CD4-positive, alpha-beta T cell (primary cell): Measurements from ENCODE around the gene NID2. TPM values are rescaled to one million over a fixed set of nuclear protein-coding genes. Genes with fewer than 3 reads are reported as not detected.

Experiments
- ATAC-seq: fragments of 200-7000 bp; cut with Tn5 transposase; one replicate; pipeline ENCODE4 v1.10.0; 2022; ENCODE audit warnings: mild to moderate bottlenecking; ENCODE audit not compliant: poor library complexity
- CTCF ChIA-PET: fragments of 350-600 bp; sonication (Branson Sonifier 250); formaldehyde crosslinking; loops from one replicate; lab custom pipeline; 2021; ENCODE audit warnings: antibody characterized with exemption, inconsistent platforms; lab: Charles Lee
- POLR2A ChIA-PET: fragments of 350-600 bp; sonication (Branson Sonifier 250); formaldehyde crosslinking; loops from one replicate; lab custom pipeline; 2021; ENCODE audit warnings: antibody characterized with exemption, inconsistent platforms; lab: Charles Lee
- DNase-seq, 14 experiments: peaks; one replicate each; pipeline ENCODE4 v3.0.0-alpha.2; 2013 to 2020; ENCODE audit warnings: mixed read lengths in 2 of 14
- H3K27ac ChIP-seq, 2 donors: one replicate each; pipeline versions ENCODE4 v1.5.1 to v1.7.0; 2013; ENCODE audit warnings: low read length in 2 of 2, low read depth in 1 of 2, mild to moderate bottlenecking in 1 of 2
- H3K27me3 ChIP-seq, 2 experiments: 1 replicate in 1 of 2; 2 replicates in 1 of 2; pipeline versions ENCODE4 v1.6.1 to v1.7.0; 2013; ENCODE audit warnings: low read length in 2 of 2, control low read depth in 1 of 2, mild to moderate bottlenecking in 1 of 2, moderate library complexity in 1 of 2; ENCODE audit not compliant: insufficient read depth in 2 of 2, control insufficient read depth in 1 of 2
- H3K36me3 ChIP-seq: one replicate; pipeline ENCODE4 v1.6.1; 2013; ENCODE audit warnings: low read length, control low read depth; ENCODE audit not compliant: insufficient read depth
- H3K4me1 ChIP-seq: one replicate; pipeline ENCODE4 v1.6.1; 2013; ENCODE audit warnings: low read length, control low read depth; ENCODE audit not compliant: insufficient read depth
- H3K4me3 ChIP-seq: one replicate; pipeline ENCODE4 v1.5.1; 2013; ENCODE audit warnings: mild to moderate bottlenecking, low read length, moderate library complexity
- H3K9me3 ChIP-seq, 2 experiments: 1 replicate in 1 of 2; 2 replicates in 1 of 2; pipeline versions ENCODE4 v1.6.1 to v1.7.0; 2013; ENCODE audit warnings: low read length in 2 of 2, mild to moderate bottlenecking in 2 of 2, control low read depth in 1 of 2, moderate library complexity in 1 of 2; ENCODE audit not compliant: control insufficient read depth in 1 of 2, insufficient read depth in 1 of 2
- H3K27ac Mint-ChIP-seq: one replicate; pipeline ENCODE4 v1.8.0; 2020; ENCODE audit warnings: mixed read lengths
- H3K27me3 Mint-ChIP-seq: one replicate; pipeline ENCODE4 v1.8.0; 2021; ENCODE audit warnings: mixed read lengths
- H3K36me3 Mint-ChIP-seq: one replicate; pipeline ENCODE4 v1.8.0; 2021; ENCODE audit warnings: low read depth, mixed read lengths
- H3K4me1 Mint-ChIP-seq: one replicate; pipeline ENCODE4 v1.8.0; 2021; ENCODE audit warnings: low read depth, mixed read lengths
- H3K4me3 Mint-ChIP-seq: one replicate; pipeline ENCODE4 v1.8.0; 2020; ENCODE audit warnings: mild to moderate bottlenecking, mixed read lengths
- H3K9me3 Mint-ChIP-seq: one replicate; pipeline ENCODE4 v1.8.0; 2020; ENCODE audit warnings: mixed read lengths
- intact Hi-C, 2 experiments: fragments of 100-400 bp; cut with DNase I in 1 of 2; cut with micrococcal nuclease in 1 of 2; formaldehyde crosslinking; loops; one replicate each; pipeline versions ENCODE4 v1.15.1 to v1.9.0; 2023 to 2025; cut with DNase I, micrococcal nuclease
- total RNA-seq, 174 experiments: library from RNA in 2 of 174; stranded (reverse) in 2 of 174; gene quantifications; one replicate each; pipeline ENCODE4 v1.2.3 and lab custom pipeline; 2021 to 2026
- TF ChIP-seq, protein P1 (sequence below): fragments of 200-600 bp; IDR thresholded peaks from one replicate; pipeline ENCODE4 v1.8.0; 2022; ENCODE audit warnings: antibody characterized with exemption, mild to moderate bottlenecking

Gene NID2
- total RNA-seq, 2 experiments from 2014 or later = 0.19 TPM; not detected in 1

- ChIA-PET CTCF (no interaction called here), POLR2A (no interaction called here)
- H3K4me3 ChIP-seq = no peak overlapping the region
- no peak for DNase-seq
- TF ChIP-seq, protein P1, sequence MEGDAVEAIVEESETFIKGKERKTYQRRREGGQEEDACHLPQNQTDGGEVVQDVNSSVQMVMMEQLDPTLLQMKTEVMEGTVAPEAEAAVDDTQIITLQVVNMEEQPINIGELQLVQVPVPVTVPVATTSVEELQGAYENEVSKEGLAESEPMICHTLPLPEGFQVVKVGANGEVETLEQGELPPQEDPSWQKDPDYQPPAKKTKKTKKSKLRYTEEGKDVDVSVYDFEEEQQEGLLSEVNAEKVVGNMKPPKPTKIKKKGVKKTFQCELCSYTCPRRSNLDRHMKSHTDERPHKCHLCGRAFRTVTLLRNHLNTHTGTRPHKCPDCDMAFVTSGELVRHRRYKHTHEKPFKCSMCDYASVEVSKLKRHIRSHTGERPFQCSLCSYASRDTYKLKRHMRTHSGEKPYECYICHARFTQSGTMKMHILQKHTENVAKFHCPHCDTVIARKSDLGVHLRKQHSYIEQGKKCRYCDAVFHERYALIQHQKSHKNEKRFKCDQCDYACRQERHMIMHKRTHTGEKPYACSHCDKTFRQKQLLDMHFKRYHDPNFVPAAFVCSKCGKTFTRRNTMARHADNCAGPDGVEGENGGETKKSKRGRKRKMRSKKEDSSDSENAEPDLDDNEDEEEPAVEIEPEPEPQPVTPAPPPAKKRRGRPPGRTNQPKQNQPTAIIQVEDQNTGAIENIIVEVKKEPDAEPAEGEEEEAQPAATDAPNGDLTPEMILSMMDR = no peak
- H3K36me3 ChIP-seq = no peaks in the 10 kb centered on the region
- Mint-ChIP-seq H3K9me3 (no peaks in the 10 kb centered on the region), H3K4me3 (no peak overlapping the region), H3K27me3 (no peaks in the 10 kb centered on the region), H3K36me3 (no peaks in the 10 kb centered on the region), H3K4me1 (peaks cover 7% of the 10 kb centered on the region), H3K27ac (no peak overlapping the region)
- peaks cover 8% of the 10 kb centered on the region for H3K4me1 ChIP-seq
- no peaks in the 10 kb centered on the region for H3K27me3 ChIP-seq
- H3K9me3 ChIP-seq = no peaks in the 10 kb centered on the region
- no peak overlapping the region for H3K27ac ChIP-seq
- ATAC-seq = no peak
- intact Hi-C loops = loop anchor here in 1 of 2 experiments (5.0 to 10.0 kb wide), 2 partner anchors 139 to 813 kb away; partner anchors contain the start of gene GNPNAT1
Measured at GRCh38 chr14:51981218-51981854, 87.5 kb downstream of the NID2 start.

DNA sequence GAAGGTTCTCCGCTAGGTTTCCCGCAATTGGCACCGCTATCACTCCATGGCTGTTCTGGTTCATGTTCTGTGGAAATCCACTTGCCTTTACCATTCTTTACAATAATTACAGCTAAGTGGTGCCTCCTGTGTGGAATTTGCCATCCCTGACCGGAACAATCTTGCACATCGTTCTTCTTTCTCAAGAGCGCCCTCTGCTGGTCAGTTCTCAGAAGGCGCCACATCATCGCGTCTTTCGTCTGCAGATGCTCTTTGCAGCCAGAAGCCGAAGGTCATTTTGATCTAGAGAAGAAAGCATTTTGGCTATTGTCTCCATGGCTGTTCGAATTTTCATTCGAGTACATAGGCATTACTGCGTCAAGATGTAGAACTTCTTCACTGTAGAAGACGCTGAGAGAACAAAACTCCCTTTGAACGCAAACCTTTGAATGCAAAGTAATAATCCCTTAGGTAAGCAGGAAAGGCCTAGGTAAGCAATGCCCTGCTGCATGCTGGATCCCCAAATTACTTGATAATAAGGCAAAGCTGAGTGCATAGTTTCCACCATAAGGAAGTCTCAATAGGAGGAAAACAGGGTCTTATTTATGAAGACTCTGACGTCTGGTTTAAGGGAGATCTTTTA is 89.7 kb downstream of the NID2 start:
- H3K4me1 ChIP-seq = peaks cover 8% of the 10 kb centered on the region
- H3K36me3 ChIP-seq = no peaks in the 10 kb centered on the region
- H3K9me3 Mint-ChIP-seq = no peaks in the 10 kb centered on the region
- TF ChIP-seq, protein P1 = peak; percentile 98
- no peaks in the 10 kb centered on the region for H3K27me3 ChIP-seq
- ChIA-PET CTCF (interaction anchor here (0.6 to 2.1 kb wide), 21 partner anchors 9 to 326 kb away, joined by 3 to 15 read pairs (median 5); partner anchors contain the start of gene GNG2), POLR2A (interaction anchor here (1.1 to 2.7 kb wide), 3 partner anchors 74 to 132 kb away, joined by 3 to 16 read pairs (median 12); partner anchors contain the start of gene GNG2)
- no peaks in the 10 kb centered on the region for H3K27me3 Mint-ChIP-seq
- no peak overlapping the region for H3K4me3 Mint-ChIP-seq
- H3K4me1 Mint-ChIP-seq = peaks cover 7% of the 10 kb centered on the region
- H3K27ac Mint-ChIP-seq = no peak overlapping the region
- intact Hi-C loops = loop anchor here (1.0 to 5.0 kb wide), 5 partner anchors 127 to 696 kb away; no protein-coding TSS in a partner anchor
- ATAC-seq (peak; percentile 91), DNase-seq (peak; percentile 66 to 90 (median 80))
- no peaks in the 10 kb centered on the region for H3K36me3 Mint-ChIP-seq
- H3K4me3 ChIP-seq = no peak overlapping the region
- H3K27ac ChIP-seq = no peak overlapping the region
- no peaks in the 10 kb centered on the region for H3K9me3 ChIP-seq

DNA sequence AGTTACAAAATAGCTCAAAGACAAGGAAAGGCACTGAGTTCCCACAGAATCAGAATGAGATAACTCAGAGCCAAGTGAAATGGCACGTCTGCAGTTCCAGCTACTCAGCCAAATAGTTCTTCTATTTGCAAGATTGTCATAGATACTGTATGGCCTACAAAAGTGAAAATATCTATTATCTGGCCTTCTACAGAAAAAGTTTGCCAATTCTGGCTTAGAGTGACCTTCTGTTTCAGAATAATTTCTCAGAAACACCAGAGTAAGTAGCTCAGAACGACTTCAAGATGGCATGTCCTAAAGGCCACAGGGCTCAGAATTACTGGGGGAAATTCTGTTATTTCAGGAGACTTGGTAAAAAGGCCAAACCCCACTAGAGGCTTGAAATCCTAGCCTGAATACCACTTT is 90.2 kb downstream of the NID2 start:
- H3K27ac Mint-ChIP-seq = no peak overlapping the region

More for the DNA sequence above, 90.2 kb downstream of the NID2 start:
- no peak overlapping the region for H3K27ac ChIP-seq
- Mint-ChIP-seq H3K4me1 (peaks cover 7% of the 10 kb centered on the region), H3K4me3 (no peak overlapping the region), H3K36me3 (no peaks in the 10 kb centered on the region), H3K27me3 (no peaks in the 10 kb centered on the region), H3K9me3 (no peaks in the 10 kb centered on the region)
- H3K9me3 ChIP-seq = no peaks in the 10 kb centered on the region
- H3K4me3 ChIP-seq = no peak overlapping the region
- ChIA-PET POLR2A (interaction anchor here (1.1 to 2.7 kb wide), 3 partner anchors 73 to 132 kb away, joined by 3 to 16 read pairs (median 12); partner anchors contain the start of gene GNG2), CTCF (interaction anchor here (0.6 to 2.1 kb wide), 23 partner anchors 9 to 1754 kb away, joined by 3 to 15 read pairs (median 4); partner anchors contain the start of gene GNG2)
- TF ChIP-seq, protein P1 = no peak
- no peak for ATAC-seq
- intact Hi-C loops = loop anchor here (1.0 to 5.0 kb wide), 5 partner anchors 126 to 696 kb away; no protein-coding TSS in a partner anchor
- H3K4me1 ChIP-seq = peaks cover 8% of the 10 kb centered on the region
- H3K36me3 ChIP-seq = no peaks in the 10 kb centered on the region
- no peak for DNase-seq
- no peaks in the 10 kb centered on the region for H3K27me3 ChIP-seq
